ENCODE results near the gene NHLRC3.

- TF ChIP-seq EZH2 (IDR thresholded peaks at IDR 0.05; ENCODE audit: low read length, unreplicated experiment) = no peak
- TF ChIP-seq, protein P1, sequence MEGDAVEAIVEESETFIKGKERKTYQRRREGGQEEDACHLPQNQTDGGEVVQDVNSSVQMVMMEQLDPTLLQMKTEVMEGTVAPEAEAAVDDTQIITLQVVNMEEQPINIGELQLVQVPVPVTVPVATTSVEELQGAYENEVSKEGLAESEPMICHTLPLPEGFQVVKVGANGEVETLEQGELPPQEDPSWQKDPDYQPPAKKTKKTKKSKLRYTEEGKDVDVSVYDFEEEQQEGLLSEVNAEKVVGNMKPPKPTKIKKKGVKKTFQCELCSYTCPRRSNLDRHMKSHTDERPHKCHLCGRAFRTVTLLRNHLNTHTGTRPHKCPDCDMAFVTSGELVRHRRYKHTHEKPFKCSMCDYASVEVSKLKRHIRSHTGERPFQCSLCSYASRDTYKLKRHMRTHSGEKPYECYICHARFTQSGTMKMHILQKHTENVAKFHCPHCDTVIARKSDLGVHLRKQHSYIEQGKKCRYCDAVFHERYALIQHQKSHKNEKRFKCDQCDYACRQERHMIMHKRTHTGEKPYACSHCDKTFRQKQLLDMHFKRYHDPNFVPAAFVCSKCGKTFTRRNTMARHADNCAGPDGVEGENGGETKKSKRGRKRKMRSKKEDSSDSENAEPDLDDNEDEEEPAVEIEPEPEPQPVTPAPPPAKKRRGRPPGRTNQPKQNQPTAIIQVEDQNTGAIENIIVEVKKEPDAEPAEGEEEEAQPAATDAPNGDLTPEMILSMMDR (conservative IDR thresholded peaks at IDR 0.05; ENCODE audit: low read depth, low read length) = no peak
- no peak for TF ChIP-seq EZH2phosphoT487 (IDR thresholded peaks at IDR 0.05; ENCODE audit: borderline replicate concordance, low read length)
Observed at GRCh38 chr13:38998739-38999138, 39.5 kb upstream of the NHLRC3 start.
